ENCODE results near the gene B4GALT2. TPM values are rescaled to one million over a fixed set of nuclear protein-coding genes. Genes with fewer than 3 reads are reported as not detected.
A peak's percentile ranks its signal among the peaks of the same experiment; 100 is the strongest.

B4GALT2 gene
- total and polyA plus RNA-seq, 9 of the 15 experiments (the other 6 are each of a cell fraction or from before 2014, with no cell fraction given), result 1.3 to 86.8 (median 43.8) TPM

GRCh38 chr1:43974443-43975248 lies 4.4 kb upstream of the B4GALT2 start, which contains the start of gene ATP6V0B (continued):
- TF ChIP-seq ARID2 (IDR thresholded peaks at IDR 0.05) (no peak), RBM34 (IDR thresholded peaks at IDR 0.05; ENCODE audit: borderline replicate concordance, insufficient read depth, low read length) (no peak), NCOA1 (IDR thresholded peaks at IDR 0.05; ENCODE audit: low read depth) (no peak), LARP7 (IDR thresholded peaks at IDR 0.05) (no peak; the same call in 1 of the 2 replicates), PHF8 (IDR thresholded peaks at IDR 0.05; ENCODE audit: borderline replicate concordance, low read length) (peak; percentile 85; the same call in 1 of the 2 replicates), FIP1L1 (IDR thresholded peaks at IDR 0.05; ENCODE audit: low read depth, low read length, poor library complexity, severe bottlenecking) (peak; percentile 97), MCM3 (IDR thresholded peaks at IDR 0.05) (no peak), EP400 (IDR thresholded peaks at IDR 0.05) (peak; percentile 88; the same call in 1 of the 2 replicates), E2F4 (CRISPR knock-in tag; IDR thresholded peaks at IDR 0.05; ENCODE audit: low read depth) (peak; percentile 90), GATAD2A (IDR thresholded peaks at IDR 0.05) (no peak; the same call in 1 of the 2 replicates), CTBP1 (IDR thresholded peaks at IDR 0.05; ENCODE audit: borderline replicate concordance) (peak; percentile 76), TRIM25 (IDR thresholded peaks at IDR 0.05; ENCODE audit: borderline replicate concordance) (no peak), KAT8 (IDR thresholded peaks at IDR 0.05; ENCODE audit: low read depth) (no peak), EWSR1 (IDR thresholded peaks at IDR 0.05; ENCODE audit: borderline replicate concordance, low read depth, partially characterized antibody) (no peak), CAMTA2 (CRISPR knock-in tag; conservative IDR thresholded peaks at IDR 0.05) (no peak)
- TF ChIP-seq, protein P1, sequence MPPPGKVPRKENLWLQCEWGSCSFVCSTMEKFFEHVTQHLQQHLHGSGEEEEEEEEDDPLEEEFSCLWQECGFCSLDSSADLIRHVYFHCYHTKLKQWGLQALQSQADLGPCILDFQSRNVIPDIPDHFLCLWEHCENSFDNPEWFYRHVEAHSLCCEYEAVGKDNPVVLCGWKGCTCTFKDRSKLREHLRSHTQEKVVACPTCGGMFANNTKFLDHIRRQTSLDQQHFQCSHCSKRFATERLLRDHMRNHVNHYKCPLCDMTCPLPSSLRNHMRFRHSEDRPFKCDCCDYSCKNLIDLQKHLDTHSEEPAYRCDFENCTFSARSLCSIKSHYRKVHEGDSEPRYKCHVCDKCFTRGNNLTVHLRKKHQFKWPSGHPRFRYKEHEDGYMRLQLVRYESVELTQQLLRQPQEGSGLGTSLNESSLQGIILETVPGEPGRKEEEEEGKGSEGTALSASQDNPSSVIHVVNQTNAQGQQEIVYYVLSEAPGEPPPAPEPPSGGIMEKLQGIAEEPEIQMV (tag; conservative IDR thresholded peaks at IDR 0.05; ENCODE audit: low read depth), result no peak
- TF ChIP-seq, protein P2, sequence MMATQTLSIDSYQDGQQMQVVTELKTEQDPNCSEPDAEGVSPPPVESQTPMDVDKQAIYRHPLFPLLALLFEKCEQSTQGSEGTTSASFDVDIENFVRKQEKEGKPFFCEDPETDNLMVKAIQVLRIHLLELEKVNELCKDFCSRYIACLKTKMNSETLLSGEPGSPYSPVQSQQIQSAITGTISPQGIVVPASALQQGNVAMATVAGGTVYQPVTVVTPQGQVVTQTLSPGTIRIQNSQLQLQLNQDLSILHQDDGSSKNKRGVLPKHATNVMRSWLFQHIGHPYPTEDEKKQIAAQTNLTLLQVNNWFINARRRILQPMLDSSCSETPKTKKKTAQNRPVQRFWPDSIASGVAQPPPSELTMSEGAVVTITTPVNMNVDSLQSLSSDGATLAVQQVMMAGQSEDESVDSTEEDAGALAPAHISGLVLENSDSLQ (IDR thresholded peaks at IDR 0.05), result peak; percentile 51
- TF ChIP-seq, protein P3, sequence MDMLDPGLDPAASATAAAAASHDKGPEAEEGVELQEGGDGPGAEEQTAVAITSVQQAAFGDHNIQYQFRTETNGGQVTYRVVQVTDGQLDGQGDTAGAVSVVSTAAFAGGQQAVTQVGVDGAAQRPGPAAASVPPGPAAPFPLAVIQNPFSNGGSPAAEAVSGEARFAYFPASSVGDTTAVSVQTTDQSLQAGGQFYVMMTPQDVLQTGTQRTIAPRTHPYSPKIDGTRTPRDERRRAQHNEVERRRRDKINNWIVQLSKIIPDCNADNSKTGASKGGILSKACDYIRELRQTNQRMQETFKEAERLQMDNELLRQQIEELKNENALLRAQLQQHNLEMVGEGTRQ (CRISPR knock-in tag; IDR thresholded peaks at IDR 0.05), result peak; percentile 100

Measured in K562 (cell line).